HG03196 (cell line): ENCODE data around the gene ANKRD60.

Experiments
- ATAC-seq: cut with Tn5 transposase; IDR thresholded peaks from one replicate; pipeline ENCODE4 v1.9.1; 2021; ENCODE audit not compliant: unreplicated experiment

Gene ANKRD60

GRCh38 chr20:58224974-58225373 is 3.5 kb downstream of the ANKRD60 start:
- ATAC-seq, result no peak

GRCh38 chr20:58224097-58224496 is 4.4 kb downstream of the ANKRD60 start:
- ATAC-seq, result no peak

GRCh38 chr20:58223358-58223941 is 5.0 kb downstream of the ANKRD60 start:
- ATAC-seq, result no peak

- ATAC-seq, result no peak
Observed at GRCh38 chr20:58222446-58222845, 6.0 kb downstream of the ANKRD60 start.

- no peak for ATAC-seq
Observed at GRCh38 chr20:58219342-58219700, 9.1 kb downstream of the ANKRD60 start.

GRCh38 chr20:58218665-58219341 is 9.7 kb downstream of the ANKRD60 start:
- ATAC-seq, result no peak

GRCh38 chr20:58216334-58216733 is 12.1 kb downstream of the ANKRD60 start:
- no peak for ATAC-seq

GRCh38 chr20:58215116-58215515 is 13.3 kb downstream of the ANKRD60 start:
- no peak for ATAC-seq

GRCh38 chr20:58214310-58214709 is 14.1 kb downstream of the ANKRD60 start:
- no peak for ATAC-seq

GRCh38 chr20:58213716-58214115 is 14.7 kb downstream of the ANKRD60 start:
- no peak for ATAC-seq

- no peak for ATAC-seq
Observed at GRCh38 chr20:58213121-58213520, 15.3 kb downstream of the ANKRD60 start.

GRCh38 chr20:58212636-58213035 is 15.8 kb downstream of the ANKRD60 start:
- no peak for ATAC-seq

- no peak for ATAC-seq
Observed at GRCh38 chr20:58210398-58210747, 18.1 kb downstream of the ANKRD60 start.

- peak; percentile 88 for ATAC-seq
Observed at GRCh38 chr20:58209652-58210397, 18.6 kb downstream of the ANKRD60 start.

GRCh38 chr20:58208944-58209343 is 19.5 kb downstream of the ANKRD60 start:
- ATAC-seq, result no peak

- no peak for ATAC-seq
Observed at GRCh38 chr20:58205850-58206249, 22.6 kb downstream of the ANKRD60 start.

GRCh38 chr20:58202044-58202443 is 26.4 kb downstream of the ANKRD60 start:
- ATAC-seq, result no peak

GRCh38 chr20:58201616-58202015 is 26.8 kb downstream of the ANKRD60 start:
- ATAC-seq, result no peak

GRCh38 chr20:58199469-58199868 is 29.0 kb downstream of the ANKRD60 start:
- ATAC-seq, result no peak

GRCh38 chr20:58198901-58199355 is 29.5 kb downstream of the ANKRD60 start:
- no peak for ATAC-seq

- ATAC-seq, result no peak
Observed at GRCh38 chr20:58198384-58198783, 30.1 kb downstream of the ANKRD60 start.

GRCh38 chr20:58197185-58197469 is 31.3 kb downstream of the ANKRD60 start:
- no peak for ATAC-seq
